IMR-90 (cell line): ENCODE measurements around the gene PHACTR3. TPM values are rescaled to one million over a fixed set of nuclear protein-coding genes. Genes with fewer than 3 reads are reported as not detected.

ENCODE experiments used
- ATAC-seq: fragments of 200-7000 bp; cut with Tn5 transposase; 2 replicates; pipeline ENCODE4 v1.9.1; 2020; ENCODE audit warnings: low read depth, mild to moderate bottlenecking, moderate library complexity
- BruUV-seq: library from RNA; stranded (reverse); fragments of 400-500 nt; replicated peaks from 2 replicates; lab custom pipeline; 2021; lab: Mats Ljungman, UMichigan
- CTCF ChIA-PET: fragments of 300-600 bp; formaldehyde crosslinking; extraction: SDS; loops from one replicate; lab custom pipeline; 2021; ENCODE audit warnings: antibody characterized with exemption; lab: Yijun Ruan, JAX
- POLR2A ChIA-PET: fragments of 300-600 bp; sonication (Branson Sonifier 250); formaldehyde crosslinking; loops from one replicate; lab custom pipeline; 2022; ENCODE audit warnings: antibody characterized with exemption; ENCODE audit not compliant: unreplicated experiment; lab: Charles Lee
- DNase-seq: peaks from one replicate; pipeline ENCODE4 v3.0.0; 2013
- H2AFZ ChIP-seq: replicated peaks from 2 replicates; pipeline ENCODE3; 2013; ENCODE audit warnings: low read length, mild to moderate bottlenecking; ENCODE audit not compliant: poor library complexity
- H2AK5ac ChIP-seq: 2 replicates; pipeline ENCODE4 v1.6.1; 2013; ENCODE audit warnings: low read depth, low read length, inconsistent platforms
- H2AK9ac ChIP-seq: replicated peaks from 2 replicates; pipeline ENCODE3; 2013; ENCODE audit warnings: mild to moderate bottlenecking, low read depth, low read length, moderate library complexity; ENCODE audit not compliant: poor library complexity
- H2BK120ac ChIP-seq: 2 replicates; pipeline ENCODE4 v1.6.1; 2013; ENCODE audit warnings: low read depth, low read length, inconsistent platforms
- H2BK15ac ChIP-seq: 3 replicates; pipeline ENCODE4 v1.6.1; 2013; ENCODE audit warnings: low read depth, low read length, inconsistent platforms
- H2BK20ac ChIP-seq: 2 replicates; pipeline ENCODE4 v1.6.1; 2013; ENCODE audit warnings: low read depth, mild to moderate bottlenecking, inconsistent platforms, low read length, moderate library complexity
- H2BK5ac ChIP-seq: 2 replicates; pipeline ENCODE4 v1.6.1; 2013; ENCODE audit warnings: mild to moderate bottlenecking, low read depth, low read length, inconsistent platforms; ENCODE audit not compliant: poor library complexity, severe bottlenecking
- H3K14ac ChIP-seq: replicated peaks from 2 replicates; pipeline ENCODE4 v1.6.1; 2013; ENCODE audit warnings: low read depth, low read length, inconsistent platforms
- H3K18ac ChIP-seq: 2 replicates; pipeline ENCODE4 v1.6.1; 2013; ENCODE audit warnings: low read depth, low read length, control low read depth
- H3K23ac ChIP-seq: 2 replicates; pipeline ENCODE4 v1.6.1; 2013; ENCODE audit warnings: low read depth, low read length, inconsistent platforms
- H3K27ac ChIP-seq: 2 replicates; pipeline ENCODE4 v1.5.1; 2013; ENCODE audit warnings: mild to moderate bottlenecking, control low read depth, low read length; ENCODE audit not compliant: insufficient read depth
- H3K27me3 ChIP-seq: 2 replicates; pipeline ENCODE4 v1.6.1; 2013; ENCODE audit warnings: low read length; ENCODE audit not compliant: control insufficient read depth, insufficient read depth
- H3K36me3 ChIP-seq: 2 replicates; pipeline ENCODE4 v1.6.1; 2013; ENCODE audit warnings: low read length, mixed read lengths; ENCODE audit not compliant: control insufficient read depth, insufficient read depth
- H3K4ac ChIP-seq: 2 replicates; pipeline ENCODE4 v1.6.1; 2013; ENCODE audit warnings: low read depth, low read length, inconsistent platforms
- H3K4me1 ChIP-seq: 2 replicates; pipeline ENCODE4 v1.6.1; 2013; ENCODE audit warnings: low read length, mixed read lengths; ENCODE audit not compliant: control insufficient read depth, insufficient read depth
- H3K4me2 ChIP-seq: 2 replicates; pipeline ENCODE4 v1.6.1; 2013; ENCODE audit warnings: low read depth, mild to moderate bottlenecking, control low read depth, low read length, moderate library complexity
- H3K4me3 ChIP-seq: 2 replicates; pipeline ENCODE4 v1.5.1; 2013; ENCODE audit warnings: low read depth, mild to moderate bottlenecking, control low read depth, low read length, moderate library complexity; ENCODE audit not compliant: insufficient read depth
- H3K56ac ChIP-seq: 2 replicates; pipeline ENCODE4 v1.6.1; 2013; ENCODE audit warnings: low read length, inconsistent platforms; ENCODE audit not compliant: insufficient read depth; ENCODE audit errors: extremely low read depth
- H3K79me1 ChIP-seq, 2 experiments: 2 replicates each; pipeline ENCODE4 v1.6.1; 2013; ENCODE audit warnings: low read length in 2 of 2, inconsistent platforms in 1 of 2, low read depth in 1 of 2
- H3K9ac ChIP-seq: 2 replicates; pipeline ENCODE4 v1.6.1; 2013; ENCODE audit warnings: low read depth, low read length, control low read depth
- H3K9me1 ChIP-seq: 2 replicates; pipeline ENCODE4 v1.6.1; 2013; ENCODE audit warnings: low read length, inconsistent platforms; ENCODE audit not compliant: insufficient read depth
- H3K9me3 ChIP-seq: 2 replicates; pipeline ENCODE4 v1.6.1; 2013; ENCODE audit warnings: low read length; ENCODE audit not compliant: control insufficient read depth, insufficient read depth
- H4K20me1 ChIP-seq: 2 replicates; pipeline ENCODE4 v1.6.1; 2013; ENCODE audit warnings: low read length, inconsistent platforms; ENCODE audit not compliant: insufficient read depth
- H4K5ac ChIP-seq: 2 replicates; pipeline ENCODE4 v1.6.1; 2013; ENCODE audit warnings: mild to moderate bottlenecking, low read depth, low read length, control low read depth
- H4K8ac ChIP-seq, 2 experiments: 2 replicates each; pipeline ENCODE4 v1.6.1; 2013; ENCODE audit warnings: low read depth in 2 of 2, low read length in 2 of 2, control low read depth in 1 of 2, inconsistent platforms in 1 of 2
- H4K91ac ChIP-seq: 2 replicates; pipeline ENCODE4 v1.6.1; 2013; ENCODE audit warnings: low read depth, low read length, inconsistent platforms; ENCODE audit not compliant: insufficient read depth
- NFE2L2 ChIP-seq: fragments of 150-350 bp; IDR thresholded peaks from 2 replicates; pipeline ENCODE4 v1.6.1; 2016; ENCODE audit warnings: low read depth, mild to moderate bottlenecking, low read length
- POLR2A ChIP-seq: IDR thresholded peaks from 2 replicates; pipeline ENCODE4 v1.6.1; 2012; ENCODE audit warnings: mild to moderate bottlenecking, low read depth, low read length
- RAD21 ChIP-seq: IDR thresholded peaks from 2 replicates; pipeline ENCODE4 v1.6.1; 2012; ENCODE audit warnings: low read length, improper control_type of control experiment
- RFX5 ChIP-seq: IDR thresholded peaks from 2 replicates; pipeline ENCODE4 v1.8.0; 2012; ENCODE audit warnings: low read depth, mild to moderate bottlenecking, low read length, moderate library complexity
- SMC3 ChIP-seq: fragments of 150-350 bp; IDR thresholded peaks from 2 replicates; pipeline ENCODE4 v1.6.1; 2016; ENCODE audit warnings: low read depth, mild to moderate bottlenecking, antibody characterized with exemption, low read length, moderate library complexity
- WGBS, 2 experiments: methylation state at CpG; one replicate each; pipeline versions ENCODE4 v1.1.5 to v1.1.7; 2013; ENCODE audit warnings: missing lambda C conversion rate in 2 of 2; ENCODE audit not compliant: insufficient read length in 1 of 2; ENCODE audit errors: extremely low coverage in 2 of 2; 5-methylcytosine and 5-hydroxymethylcytosine counted together
- dilution Hi-C: fragments of 300-500 bp; cut with HindIII; formaldehyde crosslinking; loops from one replicate; pipeline ENCODE4 v1.14.3; 2018; ENCODE audit warnings: low sequenced_read_pairs; ENCODE audit not compliant: unreplicated experiment
- in situ Hi-C: fragments of 300-500 bp; cut with MboI; formaldehyde crosslinking; loops from 3 replicates; pipeline ENCODE4 v1.14.3; 2019; ENCODE audit warnings: low sequenced_read_pairs, inconsistent platforms, mixed read lengths
- intact Hi-C: fragments of 100-400 bp; cut with micrococcal nuclease; formaldehyde crosslinking; loops from 2 replicates; pipeline ENCODE4 v1.10.0; 2022
- polyA plus RNA-seq, 3 experiments: library from polyadenylated mRNA; depleted of rRNA; stranded (reverse); fragments of >200 nt; gene quantifications; 2 replicates each; pipeline ENCODE4 v1.2.3, GENCODE V29; 2012; ENCODE audit warnings: low replicate concordance in 1 of 3
- total RNA-seq: library from RNA; depleted of rRNA; stranded (reverse); fragments of >200 nt; gene quantifications from 2 replicates; pipeline ENCODE4 v1.2.3, GENCODE V29; 2012

The PHACTR3 gene
- total and polyA plus RNA-seq, 2 of the 4 experiments (the other 2 are of a cell fraction) = not detected

- H2AK9ac ChIP-seq = no peak overlapping the region
- H3K14ac ChIP-seq = no peak overlapping the region
- CTCF ChIA-PET = no interaction called here
- dilution Hi-C loops = no loop called here
- no peak overlapping the region for H2BK5ac ChIP-seq
- H3K36me3 ChIP-seq = no peaks in the 10 kb centered on the region
- DNase-seq (no peak), ATAC-seq (no peak)
- in situ Hi-C loops = no loop called here
- H2AFZ ChIP-seq = no peak overlapping the region
- H3K4ac ChIP-seq = no peak overlapping the region
- no TSS peak for BruUV-seq
- no peaks in the 10 kb centered on the region for H3K4me1 ChIP-seq
- intact Hi-C loops = no loop called here
- TF ChIP-seq SMC3 (no peak), NFE2L2 (no peak), RFX5 (no peak), RAD21 (no peak), POLR2A (no peak)
- peaks cover 11% of the 10 kb centered on the region; the same call in 1 of the 2 replicates for H3K9me3 ChIP-seq
- H2BK120ac ChIP-seq = no peak overlapping the region
- POLR2A ChIA-PET = no interaction called here
- H4K91ac ChIP-seq = no peak overlapping the region
- H3K56ac ChIP-seq = no peak overlapping the region
- H3K27me3 ChIP-seq = no peaks in the 10 kb centered on the region
- H2BK20ac ChIP-seq = no peak overlapping the region
- no peak overlapping the region for H4K8ac ChIP-seq
- H4K5ac ChIP-seq = no peak overlapping the region
- no peaks in the 10 kb centered on the region for H3K9me1 ChIP-seq
- H2BK15ac ChIP-seq = no peak overlapping the region
- no peak overlapping the region for H3K27ac ChIP-seq
- no peak overlapping the region for H3K23ac ChIP-seq
- no peak overlapping the region for H3K9ac ChIP-seq
- H2AK5ac ChIP-seq = no peak overlapping the region
- H3K4me3 ChIP-seq = no peak overlapping the region
- H3K18ac ChIP-seq = no peak overlapping the region
- no peaks in the 10 kb centered on the region for H4K20me1 ChIP-seq
- no peak overlapping the region for H3K4me2 ChIP-seq
- 41% methylated on average over 4 of the region's 11 CpGs; no CpG with 5 or more reads in 1 of the 2 experiments for WGBS, 2 experiments
- H3K79me1 ChIP-seq = no peaks in the 10 kb centered on the region
Observed at GRCh38 chr20:59820204-59821041, 216.1 kb downstream of the PHACTR3 start.
